GM18505 (cell line): Measurements from ENCODE around the gene IGSF8.
"Not testable (repeated sequence)": the region's sequence is repeated elsewhere in the genome, so short reads cannot be mapped to it uniquely, and the experiment has no call there.

ENCODE experiments used
- ATAC-seq: cut with Tn5 transposase; IDR thresholded peaks from one replicate; pipeline ENCODE4 v1.9.1; 2021; ENCODE audit not compliant: unreplicated experiment
- POLR2A ChIP-seq: IDR thresholded peaks from 4 replicates; pipeline ENCODE4 v1.6.1; 2011; ENCODE audit warnings: borderline replicate concordance; ENCODE audit not compliant: insufficient read depth, insufficient read length; ENCODE audit errors: extremely low read depth

The IGSF8 gene

DNA sequence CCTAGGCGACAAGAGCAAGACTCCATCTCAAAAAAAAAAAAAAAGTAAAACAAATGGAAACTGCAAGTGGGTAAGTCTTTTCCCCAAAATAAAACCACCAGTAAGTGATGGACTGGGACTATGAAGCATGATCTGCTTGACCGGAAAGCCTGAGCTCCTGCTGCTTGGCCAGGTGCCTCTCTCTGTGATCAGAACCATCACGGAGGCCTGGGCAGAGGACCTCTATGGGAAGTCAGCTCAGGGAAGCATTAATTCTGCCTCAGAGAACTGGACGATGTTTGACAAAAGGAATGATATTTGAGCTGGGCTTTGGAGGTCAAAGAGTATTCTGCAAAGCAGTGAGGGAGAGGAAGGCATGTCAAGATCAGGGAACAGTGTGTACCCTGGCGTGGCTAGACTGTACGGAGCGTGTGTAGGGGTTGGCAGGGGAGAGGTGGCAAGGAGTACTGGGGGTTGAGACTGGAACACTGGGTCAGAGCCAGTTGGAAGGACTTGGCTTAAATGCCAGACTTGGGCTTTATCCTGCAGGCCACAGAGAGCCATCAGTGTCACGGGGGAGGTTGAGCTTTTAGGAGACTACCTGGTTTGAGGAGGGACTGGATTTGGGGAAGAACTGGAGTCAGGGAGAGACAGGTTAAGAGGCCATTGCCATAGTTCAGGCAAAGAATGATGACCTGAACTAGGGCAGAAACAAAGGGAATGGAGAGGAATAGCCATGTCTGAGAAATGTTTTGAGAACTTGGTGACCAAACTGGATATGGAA, 33.6 kb upstream of the IGSF8 start:
- TF ChIP-seq POLR2A, result no peak
- no peak for ATAC-seq

DNA sequence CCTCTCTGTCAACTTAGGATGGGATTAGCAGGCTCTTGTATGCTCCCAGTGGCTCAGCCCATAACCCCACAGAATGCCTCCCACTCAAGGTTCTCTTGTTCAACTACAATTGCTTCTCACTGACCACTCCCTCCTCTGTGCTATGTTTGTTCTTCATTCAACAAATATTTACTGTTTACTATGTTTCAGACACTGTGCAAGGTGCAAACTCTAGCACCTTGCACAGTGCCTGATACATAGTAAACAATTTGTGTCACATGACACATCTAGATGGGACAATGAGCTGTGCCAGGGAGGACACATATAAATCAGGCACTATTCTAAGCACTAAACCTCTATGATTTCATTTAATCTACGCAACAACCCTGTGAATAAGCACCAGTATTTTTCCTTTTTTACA, 32.5 kb upstream of the IGSF8 start:
- TF ChIP-seq POLR2A, result no peak
- ATAC-seq, result no peak

DNA sequence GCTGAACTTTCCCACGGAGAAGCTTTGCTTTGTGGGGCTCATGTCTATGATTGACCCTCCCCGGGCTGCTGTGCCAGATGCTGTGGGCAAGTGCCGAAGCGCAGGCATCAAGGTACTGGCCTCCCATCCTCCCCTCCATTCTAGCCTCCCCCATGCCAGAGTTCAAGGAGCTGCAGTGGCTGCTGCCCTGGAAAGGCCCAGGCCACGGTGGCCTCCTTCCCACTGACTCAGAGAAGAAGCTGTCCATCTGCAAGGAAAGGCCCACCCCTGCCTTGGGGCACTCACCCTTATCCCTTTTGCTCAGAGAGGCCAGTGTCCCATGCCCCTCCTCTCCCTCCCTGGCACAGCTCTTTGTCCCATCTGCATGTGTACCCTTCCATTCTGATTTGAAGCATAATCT, 32.1 kb upstream of the IGSF8 start:
- no peak for TF ChIP-seq POLR2A
- no peak for ATAC-seq

DNA sequence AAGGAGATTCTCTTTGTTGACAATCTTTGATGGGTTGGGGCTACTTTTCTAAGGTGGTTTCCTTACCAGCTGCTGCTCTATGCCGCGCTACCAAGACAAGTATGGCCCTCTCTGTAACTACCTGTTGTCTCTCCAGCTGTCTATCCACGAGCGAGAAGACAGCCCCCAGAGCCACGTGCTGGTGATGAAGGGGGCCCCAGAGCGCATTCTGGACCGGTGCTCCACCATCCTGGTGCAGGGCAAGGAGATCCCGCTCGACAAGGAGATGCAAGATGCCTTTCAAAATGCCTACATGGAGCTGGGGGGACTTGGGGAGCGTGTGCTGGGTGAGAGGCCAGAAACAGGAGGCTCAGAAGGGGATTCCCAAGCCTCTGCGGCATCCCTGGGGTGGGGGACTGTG, 31.5 kb upstream of the IGSF8 start:
- no peak for TF ChIP-seq POLR2A
- no peak for ATAC-seq

DNA sequence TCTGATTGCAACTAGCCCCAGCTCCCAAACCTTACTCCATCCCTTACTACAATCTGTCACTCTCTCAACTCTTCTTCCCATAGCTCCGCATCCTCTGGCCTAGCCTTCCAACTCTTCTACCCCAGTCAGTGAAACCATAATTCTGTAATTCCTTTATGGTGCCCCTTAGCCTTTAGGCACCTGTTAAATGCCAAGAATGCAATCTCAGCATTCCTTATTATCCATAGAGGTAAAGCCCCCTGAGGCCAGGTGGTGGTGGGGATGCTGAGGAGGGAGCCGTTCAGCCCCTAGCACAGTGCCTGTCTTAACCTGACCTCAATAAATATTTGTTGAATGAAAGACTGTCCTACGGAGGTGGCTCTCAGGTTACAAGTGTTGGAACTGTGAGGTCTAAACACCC, 31.1 kb upstream of the IGSF8 start:
- TF ChIP-seq POLR2A, result no peak
- ATAC-seq, result no peak

DNA sequence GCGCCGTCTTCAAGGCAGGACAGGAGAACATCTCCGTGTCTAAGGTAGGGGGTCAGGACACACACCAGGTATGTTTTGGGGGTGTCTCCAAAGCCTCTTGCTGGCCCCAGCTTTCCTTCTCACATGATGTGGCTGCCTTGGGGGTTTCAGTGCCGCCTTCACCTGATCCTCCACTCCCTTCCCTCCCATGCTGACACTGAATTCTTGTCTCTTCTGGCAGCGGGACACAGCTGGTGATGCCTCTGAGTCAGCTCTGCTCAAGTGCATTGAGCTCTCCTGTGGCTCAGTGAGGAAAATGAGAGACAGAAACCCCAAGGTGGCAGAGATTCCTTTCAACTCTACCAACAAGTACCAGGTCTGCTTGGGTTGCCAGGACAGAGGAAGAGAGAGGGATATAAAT, 30.6 kb upstream of the IGSF8 start:
- ATAC-seq, result no peak
- no peak for TF ChIP-seq POLR2A

DNA sequence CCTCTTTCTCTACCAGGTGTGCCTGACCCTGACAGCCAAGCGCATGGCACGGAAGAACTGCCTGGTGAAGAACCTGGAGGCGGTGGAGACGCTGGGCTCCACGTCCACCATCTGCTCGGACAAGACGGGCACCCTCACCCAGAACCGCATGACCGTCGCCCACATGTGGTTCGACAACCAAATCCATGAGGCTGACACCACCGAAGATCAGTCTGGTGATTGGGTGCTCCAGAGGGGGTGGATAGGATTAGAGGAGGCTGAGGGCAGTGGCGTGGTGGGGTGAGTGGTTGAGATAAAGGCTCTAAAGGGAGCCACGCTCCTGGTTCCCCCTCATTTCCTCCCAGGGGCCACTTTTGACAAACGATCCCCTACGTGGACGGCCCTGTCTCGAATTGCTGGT, 30.2 kb upstream of the IGSF8 start:
- TF ChIP-seq POLR2A, result no peak
- ATAC-seq, result no peak

DNA sequence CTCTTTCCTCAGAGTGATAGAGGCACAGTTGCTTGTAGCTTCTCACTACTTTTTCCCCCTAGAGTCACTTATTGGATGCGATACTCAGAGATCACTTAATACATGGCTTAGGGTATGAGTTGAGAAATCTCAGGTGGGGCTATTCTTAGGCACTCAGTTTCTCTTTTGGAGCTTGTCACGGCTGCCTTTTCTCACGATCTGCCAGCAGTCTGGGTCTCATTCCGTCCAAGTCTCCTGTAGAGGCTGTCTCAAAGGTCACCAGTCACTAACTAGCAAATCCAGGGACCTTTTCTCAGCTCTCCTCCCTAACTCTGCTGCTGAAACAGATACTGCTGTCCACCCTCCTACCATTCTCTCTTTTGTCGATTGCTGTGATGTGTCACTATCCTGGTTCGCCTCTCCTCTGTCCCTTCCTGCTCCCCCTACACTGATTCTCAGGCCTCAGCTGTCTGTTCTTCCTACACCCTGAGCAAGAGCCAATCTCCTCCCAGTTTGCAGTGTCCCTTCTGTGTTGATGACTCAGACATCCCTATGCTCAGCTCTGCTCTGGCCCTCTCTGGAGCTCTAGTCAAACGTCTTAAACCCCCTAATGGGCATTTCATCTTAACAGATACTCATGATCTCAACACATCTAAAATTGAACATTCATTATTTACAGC, 29.6 kb upstream of the IGSF8 start:
- no peak for TF ChIP-seq POLR2A
- ATAC-seq, result no peak

DNA sequence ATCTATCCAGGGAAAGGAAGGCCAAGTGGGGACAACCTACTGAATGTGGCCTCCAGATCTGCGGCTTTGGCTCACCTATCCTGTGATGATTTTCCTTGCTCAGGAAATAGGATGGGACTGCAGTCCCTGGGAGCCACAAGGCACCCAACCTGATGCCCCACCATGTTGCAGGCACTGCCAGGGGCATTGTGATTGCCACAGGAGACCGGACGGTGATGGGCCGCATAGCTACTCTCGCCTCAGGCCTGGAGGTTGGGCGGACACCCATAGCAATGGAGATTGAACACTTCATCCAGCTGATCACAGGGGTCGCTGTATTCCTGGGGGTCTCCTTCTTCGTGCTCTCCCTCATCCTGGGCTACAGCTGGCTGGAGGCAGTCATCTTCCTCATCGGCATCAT, 29.0 kb upstream of the IGSF8 start:
- no peak for ATAC-seq

DNA sequence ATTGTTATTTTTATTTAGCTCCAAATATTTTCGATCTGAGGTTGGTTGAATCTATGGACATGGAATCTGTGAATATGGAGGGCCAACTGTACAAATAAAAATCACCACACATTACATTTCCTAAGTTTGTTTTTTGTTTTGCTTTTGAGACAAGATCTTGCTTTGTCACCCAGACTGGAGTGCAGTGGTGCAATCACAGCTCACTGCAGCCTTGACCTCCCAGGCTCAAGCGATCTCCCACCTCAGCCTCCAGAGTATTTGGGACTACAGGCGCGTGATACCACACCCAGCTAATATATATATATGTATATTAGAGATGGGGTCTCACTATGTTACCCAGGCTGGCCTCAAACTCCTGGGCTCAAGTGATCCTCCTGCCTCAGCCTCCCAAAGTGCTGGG, 27.9 kb upstream of the IGSF8 start:
- not testable (repeated sequence) for ATAC-seq

More for the DNA sequence above, 29.0 kb upstream of the IGSF8 start:
- no peak for TF ChIP-seq POLR2A

DNA sequence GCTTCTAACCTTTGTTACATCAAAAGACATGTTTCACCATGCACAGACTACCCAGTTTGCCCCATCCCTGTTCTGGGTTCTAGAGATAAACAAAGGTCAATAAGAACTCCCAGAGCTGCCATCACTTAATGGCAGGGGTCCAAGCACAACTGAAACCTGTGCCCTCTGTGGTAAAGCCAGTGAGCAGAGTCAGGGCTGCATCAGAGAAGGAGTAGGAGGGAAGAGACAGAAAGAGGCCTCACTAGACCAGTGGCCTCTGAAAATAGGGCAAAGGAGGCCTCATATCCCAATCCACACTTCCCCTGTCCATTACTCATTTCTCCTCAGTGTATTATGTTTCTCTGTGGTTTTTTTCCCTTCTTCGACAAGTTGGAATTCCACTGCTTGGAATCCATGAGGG, 27.3 kb upstream of the IGSF8 start:
- ATAC-seq, result no peak
- no peak for TF ChIP-seq POLR2A

DNA sequence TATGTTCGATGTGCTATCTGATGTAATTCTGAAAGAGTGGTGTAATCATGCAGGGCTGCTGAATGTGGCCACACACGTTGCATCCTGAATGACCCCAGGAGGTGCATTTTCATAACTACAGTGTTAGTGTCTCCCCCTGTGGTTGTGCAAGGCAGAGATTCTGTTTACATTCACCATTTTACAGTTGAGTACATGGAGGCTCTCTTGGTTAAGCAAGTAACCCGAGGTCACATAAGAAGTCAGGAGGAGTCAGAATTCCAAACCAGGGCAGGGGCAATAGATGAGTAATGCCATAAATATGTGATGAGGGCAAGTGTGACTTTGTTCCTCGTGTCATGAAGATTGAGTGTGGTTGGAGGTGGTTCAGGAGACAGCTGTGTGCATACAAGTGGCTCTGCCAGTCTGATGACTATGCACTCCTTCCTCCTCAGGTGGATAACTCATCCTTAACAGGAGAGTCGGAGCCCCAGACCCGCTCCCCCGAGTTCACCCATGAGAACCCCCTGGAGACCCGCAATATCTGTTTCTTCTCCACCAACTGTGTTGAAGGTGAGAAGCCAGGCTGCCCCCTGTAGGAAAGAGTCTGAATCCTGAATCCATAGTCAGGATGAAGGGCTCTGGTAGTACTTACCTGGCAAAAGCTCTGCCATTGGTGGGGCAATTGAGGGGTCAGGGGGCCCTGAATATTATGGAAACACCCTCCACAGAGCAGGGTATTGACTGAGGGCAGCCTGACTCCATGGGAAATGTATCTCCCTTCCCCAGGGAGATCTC, 26.5 kb upstream of the IGSF8 start:
- no peak for TF ChIP-seq POLR2A
- ATAC-seq, result no peak

DNA sequence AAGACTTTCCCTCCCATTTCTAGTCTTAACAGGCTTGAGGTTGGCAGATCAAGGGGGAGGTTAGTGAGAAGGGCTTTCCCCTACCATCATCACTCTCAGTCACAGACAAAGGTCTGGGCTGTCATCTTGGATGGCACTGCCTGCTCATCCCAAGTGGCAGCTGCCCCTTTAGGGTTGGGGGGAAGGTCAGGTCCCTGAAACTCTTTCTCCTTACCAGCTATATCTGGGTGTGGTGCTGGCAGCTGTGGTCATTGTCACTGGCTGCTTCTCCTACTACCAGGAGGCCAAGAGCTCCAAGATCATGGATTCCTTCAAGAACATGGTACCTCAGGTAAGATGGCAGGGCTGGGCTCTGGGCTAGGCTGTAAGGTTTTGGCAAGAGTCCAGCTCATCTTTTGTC, 25.3 kb upstream of the IGSF8 start:
- ATAC-seq, result no peak
- no peak for TF ChIP-seq POLR2A

DNA sequence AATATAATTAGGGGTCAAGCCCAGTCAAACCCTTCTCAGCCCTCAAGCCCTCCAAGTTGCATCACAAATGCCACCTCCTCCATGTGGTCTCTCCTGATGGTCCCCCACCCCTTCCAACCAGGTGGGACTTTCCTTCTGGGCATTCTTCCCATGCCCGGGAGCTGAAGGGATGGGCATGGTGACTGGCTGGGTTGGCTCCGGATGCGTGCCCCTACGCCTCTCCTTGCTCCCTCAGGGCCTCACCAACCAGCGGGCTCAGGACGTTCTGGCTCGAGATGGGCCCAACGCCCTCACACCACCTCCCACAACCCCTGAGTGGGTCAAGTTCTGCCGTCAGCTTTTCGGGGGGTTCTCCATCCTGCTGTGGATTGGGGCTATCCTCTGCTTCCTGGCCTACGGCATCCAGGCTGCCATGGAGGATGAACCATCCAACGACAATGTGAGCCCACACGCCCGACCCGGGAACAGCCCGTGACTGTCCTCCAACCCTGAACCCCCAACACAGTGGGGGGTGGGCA, 24.6 kb upstream of the IGSF8 start:
- no peak for ATAC-seq
- no peak for TF ChIP-seq POLR2A

DNA sequence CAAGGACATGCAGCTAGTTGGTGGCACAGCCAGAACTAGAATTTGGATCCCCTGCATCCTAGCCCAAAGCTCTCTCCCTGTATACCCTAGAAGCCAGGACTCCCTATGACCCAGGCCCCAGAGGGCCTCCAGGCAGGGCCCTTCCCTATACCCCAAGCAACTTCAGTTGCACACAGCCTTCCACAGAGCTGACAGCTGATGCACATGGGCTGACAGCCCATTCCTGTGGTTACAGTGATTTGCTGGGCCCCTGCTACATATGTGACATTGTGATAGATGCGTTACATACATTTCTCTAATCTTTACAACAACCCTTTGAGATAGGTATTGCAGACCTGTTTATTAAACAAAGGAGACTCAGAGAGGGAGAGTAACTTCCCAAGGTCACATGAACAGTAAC, 23.0 kb upstream of the IGSF8 start:
- no peak for ATAC-seq

More for the DNA sequence above, 23.0 kb upstream of the IGSF8 start:
- TF ChIP-seq POLR2A, result no peak
